Progenitor cell of endocrine pancreas (in vitro differentiated cells): Measurements from ENCODE around the gene MARCHF5. TPM values are rescaled to one million over a fixed set of nuclear protein-coding genes. Genes with fewer than 3 reads are reported as not detected.

Experiments
- DNase-seq: peaks from one replicate; pipeline ENCODE4 v3.0.0; 2021; ENCODE audit warnings: low spot score; ENCODE audit not compliant: unreplicated experiment
- H3K27ac Mint-ChIP-seq: 2 replicates; pipeline ENCODE4 v1.8.0; 2021; ENCODE audit warnings: mild to moderate bottlenecking, moderate library complexity, mixed read lengths
- H3K27me3 Mint-ChIP-seq: 2 replicates; pipeline ENCODE4 v1.8.0; 2021; ENCODE audit warnings: mixed read lengths
- H3K36me3 Mint-ChIP-seq: 2 replicates; pipeline ENCODE4 v1.8.0; 2022; ENCODE audit warnings: mixed read lengths; ENCODE audit not compliant: insufficient read depth
- H3K4me1 Mint-ChIP-seq: 2 replicates; pipeline ENCODE4 v1.8.0; 2021; ENCODE audit warnings: low read depth, mixed read lengths
- H3K4me3 Mint-ChIP-seq: 2 replicates; pipeline ENCODE4 v1.8.0; 2021; ENCODE audit warnings: low read depth, mild to moderate bottlenecking, moderate library complexity, mixed read lengths
- H3K9me3 Mint-ChIP-seq: 2 replicates; pipeline ENCODE4 v1.8.0; 2021; ENCODE audit warnings: low read depth, mixed read lengths
- CTCF ChIP-seq: fragments of 200-600 bp; sonication (generic); IDR thresholded peaks from one replicate; pipeline ENCODE4 v1.5.0; 2021; ENCODE audit warnings: antibody characterized with exemption, mild to moderate bottlenecking; ENCODE audit not compliant: unreplicated experiment
- total RNA-seq: library from RNA; stranded (reverse); gene quantifications from 2 replicates; pipeline ENCODE4 v1.2.1, GENCODE V29; 2021

The MARCHF5 gene
- total RNA-seq, 1 donor from 2014 or later = 59.9 TPM

DNA sequence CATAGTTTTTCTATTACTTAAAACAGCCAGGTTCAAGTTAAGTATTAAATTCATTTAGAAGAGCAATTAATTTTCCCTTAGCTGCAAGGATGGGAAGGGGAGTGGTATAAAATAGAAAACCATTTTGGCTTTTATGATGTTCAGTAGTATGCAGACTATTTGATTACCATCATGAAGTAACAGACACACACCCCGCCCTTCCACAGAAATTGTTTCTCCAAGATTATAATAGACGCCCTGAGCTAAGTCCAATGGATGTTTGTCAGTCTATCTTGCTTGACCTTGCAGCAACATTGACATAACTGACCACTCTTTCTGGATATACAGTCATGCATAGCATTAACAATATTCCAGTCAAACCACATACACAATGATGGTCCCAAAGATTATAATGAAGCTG, 42.4 kb upstream of the MARCHF5 start:
- DNase-seq = no peak
- no peaks in the 10 kb centered on the region for H3K9me3 Mint-ChIP-seq
- H3K36me3 Mint-ChIP-seq = no peaks in the 10 kb centered on the region
- H3K27me3 Mint-ChIP-seq = no peaks in the 10 kb centered on the region
- H3K4me3 Mint-ChIP-seq = no peak overlapping the region
- no peaks in the 10 kb centered on the region for H3K4me1 Mint-ChIP-seq
- no peak for TF ChIP-seq CTCF
- no peak overlapping the region for H3K27ac Mint-ChIP-seq

- H3K9me3 Mint-ChIP-seq = no peaks in the 10 kb centered on the region
- no peak overlapping the region for H3K4me3 Mint-ChIP-seq
- H3K36me3 Mint-ChIP-seq = no peaks in the 10 kb centered on the region
- no peaks in the 10 kb centered on the region for H3K27me3 Mint-ChIP-seq
- DNase-seq = no peak
- H3K27ac Mint-ChIP-seq = no peak overlapping the region
- TF ChIP-seq CTCF = no peak
- no peaks in the 10 kb centered on the region for H3K4me1 Mint-ChIP-seq
Measured at GRCh38 chr10:92263396-92263795, 27.6 kb upstream of the MARCHF5 start.

DNA sequence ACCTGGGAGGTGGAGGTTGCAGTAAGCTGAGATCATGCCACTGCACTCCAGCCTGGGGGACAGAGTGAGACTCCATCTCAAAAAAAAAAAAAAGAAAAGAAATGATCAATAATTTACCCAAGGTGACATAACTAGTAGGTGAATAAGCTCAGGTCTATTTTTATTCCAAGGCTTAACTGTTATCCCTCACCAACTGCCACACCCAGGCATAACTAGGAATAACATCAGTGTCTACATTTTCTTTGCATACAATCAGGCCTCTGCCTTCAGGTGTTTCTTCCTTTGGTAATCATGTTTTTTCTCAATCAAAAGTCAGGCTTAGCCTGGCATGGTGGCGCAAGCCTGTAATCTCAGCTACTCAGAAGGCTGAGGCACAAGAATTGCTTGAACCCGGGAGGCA, 26.7 kb upstream of the MARCHF5 start:
- H3K27me3 Mint-ChIP-seq = no peaks in the 10 kb centered on the region
- H3K27ac Mint-ChIP-seq = no peak overlapping the region
- H3K9me3 Mint-ChIP-seq = no peaks in the 10 kb centered on the region
- H3K36me3 Mint-ChIP-seq = no peaks in the 10 kb centered on the region
- no peak overlapping the region for H3K4me3 Mint-ChIP-seq
- no peak for TF ChIP-seq CTCF
- H3K4me1 Mint-ChIP-seq = no peaks in the 10 kb centered on the region
- no peak for DNase-seq

- TF ChIP-seq CTCF = no peak
- DNase-seq = no peak
- Mint-ChIP-seq H3K36me3 (no peaks in the 10 kb centered on the region), H3K27ac (no peak overlapping the region), H3K4me1 (no peaks in the 10 kb centered on the region), H3K4me3 (no peak overlapping the region), H3K27me3 (no peaks in the 10 kb centered on the region), H3K9me3 (peaks cover 5% of the 10 kb centered on the region)
Measured at GRCh38 chr10:92265687-92266258, 25.2 kb upstream of the MARCHF5 start.

DNA sequence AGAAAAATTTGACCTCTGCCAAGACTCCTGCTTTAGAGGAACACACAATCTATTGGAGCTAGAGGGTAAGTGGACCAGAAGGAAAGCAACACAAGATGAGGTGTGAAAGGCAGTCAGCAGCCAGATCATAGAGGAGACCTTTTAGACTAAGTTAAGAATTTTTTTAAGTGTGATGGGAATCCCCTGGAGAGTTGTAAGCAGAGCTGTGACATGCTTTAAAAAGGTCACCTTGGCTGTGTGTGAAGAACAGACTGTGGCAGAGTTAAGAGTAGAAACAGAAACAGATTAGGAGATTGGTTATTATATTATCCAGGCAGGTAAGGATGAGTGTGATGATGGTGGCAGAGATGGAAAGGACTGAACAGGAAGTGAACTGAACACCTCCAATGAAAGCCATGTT, 23.6 kb upstream of the MARCHF5 start:
- no peak for TF ChIP-seq CTCF
- Mint-ChIP-seq H3K27me3 (no peaks in the 10 kb centered on the region), H3K4me3 (no peak overlapping the region), H3K9me3 (peaks cover 5% of the 10 kb centered on the region), H3K36me3 (no peaks in the 10 kb centered on the region), H3K4me1 (no peaks in the 10 kb centered on the region), H3K27ac (no peak overlapping the region)
- DNase-seq = no peak
